OCI-LY7 (cell line): ENCODE measurements around the gene MYO9A. TPM values are rescaled to one million over a fixed set of nuclear protein-coding genes. Genes with fewer than 3 reads are reported as not detected.

Experiments used
- BruUV-seq: library from RNA; stranded (reverse); fragments of 400-500 nt; replicated peaks from 2 replicates; lab custom pipeline; 2021; lab: Mats Ljungman, UMichigan
- CTCF ChIA-PET: fragments of 300-600 bp; sonication (Branson Sonifier 250); formaldehyde crosslinking; loops from one replicate; lab custom pipeline; 2022; ENCODE audit warnings: antibody characterized with exemption; ENCODE audit not compliant: unreplicated experiment; lab: Charles Lee
- POLR2A ChIA-PET: fragments of 300-600 bp; sonication (Branson Sonifier 250); formaldehyde crosslinking; loops from one replicate; lab custom pipeline; 2022; ENCODE audit warnings: antibody characterized with exemption; lab: Charles Lee
- DNase-seq: peaks from one replicate; pipeline ENCODE4 v3.0.0-alpha.2; 2015; ENCODE audit warnings: low spot score
- H2AFZ ChIP-seq: fragments of 200-600 bp; sonication (generic), shearing (Covaris generic); 2 replicates; pipeline ENCODE4 v1.6.1; 2014; ENCODE audit warnings: mild to moderate bottlenecking, antibody characterized with exemption, low read length, moderate library complexity
- H3K27ac ChIP-seq: fragments of 200-600 bp; sonication (generic); 2 replicates; pipeline ENCODE4 v1.5.1; 2014; ENCODE audit warnings: mixed run types, low read depth, mild to moderate bottlenecking, moderate library complexity, low read length, inconsistent platforms; ENCODE audit not compliant: poor library complexity, severe bottlenecking
- H3K36me3 ChIP-seq: fragments of 200-600 bp; sonication (generic); 2 replicates; pipeline ENCODE4 v1.6.1; 2014; ENCODE audit warnings: mild to moderate bottlenecking, antibody characterized with exemption, low read length, moderate library complexity, mixed read lengths; ENCODE audit not compliant: insufficient read depth
- H3K4me1 ChIP-seq: fragments of 200-600 bp; sonication (generic); 2 replicates; pipeline ENCODE4 v1.5.1; 2014; ENCODE audit warnings: mild to moderate bottlenecking, low read length; ENCODE audit not compliant: insufficient read depth, poor library complexity, severe bottlenecking
- H3K4me2 ChIP-seq: fragments of 200-600 bp; sonication (generic); 2 replicates; pipeline ENCODE4 v1.6.1; 2014; ENCODE audit warnings: mild to moderate bottlenecking, low read length
- H3K4me3 ChIP-seq: fragments of 200-600 bp; sonication (generic); 2 replicates; pipeline ENCODE4 v1.5.1; 2014; ENCODE audit warnings: mild to moderate bottlenecking, low read depth, low read length; ENCODE audit not compliant: poor library complexity, severe bottlenecking
- H3K79me2 ChIP-seq: fragments of 200-600 bp; sonication (generic); 2 replicates; pipeline ENCODE4 v1.6.1; 2016; ENCODE audit warnings: low read depth, mild to moderate bottlenecking, low read length, moderate library complexity, mixed read lengths; ENCODE audit not compliant: insufficient read depth
- H3K9me2 ChIP-seq: fragments of 200-600 bp; sonication (generic); 2 replicates; pipeline ENCODE4 v1.6.1; 2016; ENCODE audit warnings: mild to moderate bottlenecking, low read length, mixed read lengths; ENCODE audit not compliant: insufficient read depth
- H3K9me3 ChIP-seq: fragments of 200-600 bp; sonication (generic); 2 replicates; pipeline ENCODE4 v1.6.1; 2014; ENCODE audit warnings: mild to moderate bottlenecking, mixed run types, low read length, mixed read lengths
- H4K20me1 ChIP-seq: fragments of 200-600 bp; sonication (generic); 2 replicates; pipeline ENCODE4 v1.6.1; 2014; ENCODE audit warnings: mild to moderate bottlenecking, antibody characterized with exemption, low read length, moderate library complexity, mixed read lengths; ENCODE audit not compliant: insufficient read depth
- EZH2phosphoT487 ChIP-seq: fragments of 200-600 bp; sonication (generic); IDR thresholded peaks from 2 replicates; pipeline ENCODE4 v1.6.1; 2018; ENCODE audit warnings: low read depth, borderline replicate concordance, mild to moderate bottlenecking, mixed run types, antibody characterized with exemption, low read length, moderate library complexity, mixed read lengths
- intact Hi-C: fragments of 100-400 bp; cut with micrococcal nuclease; formaldehyde crosslinking; loops from one replicate; pipeline ENCODE4 v1.10.0; 2022; ENCODE audit not compliant: unreplicated experiment
- total RNA-seq, 2 experiments: library from RNA; depleted of rRNA in 1 of 2; stranded (reverse); fragments of >200 nt in 1 of 2; shearing (Covaris generic) in 1 of 2; gene quantifications; 2 replicates each; pipeline ENCODE4 v1.2.3, GENCODE V29; 2014 to 2022
- TF ChIP-seq, protein P1 (sequence below): fragments of 200-600 bp; sonication (generic); conservative IDR thresholded peaks from 2 replicates; pipeline ENCODE4 v1.5.1; 2014; ENCODE audit warnings: mild to moderate bottlenecking, antibody characterized with exemption, low read length, moderate library complexity, mixed read lengths

MYO9A gene
- total RNA-seq, 2 experiments from 2014 or later: 26.4 to 125 TPM

- Histone ChIP-seq H3K4me2 (no peak within 1 kb of the TSS), H3K27ac (no peak within 1 kb of the TSS), H3K9me2 (no peaks in the 10 kb centered on the region), H3K9me3 (no peaks in the 10 kb centered on the region), H3K4me3 (no peak within 1 kb of the TSS), H3K36me3 (no peaks in the 10 kb centered on the region), H2AFZ (no peak within 1 kb of the TSS), H3K4me1 (no peaks in the 10 kb centered on the region), H3K79me2 (no peaks in the 10 kb centered on the region), H4K20me1 (no peaks in the 10 kb centered on the region)
- BruUV-seq: no TSS peak
- no peak for DNase-seq
- intact Hi-C loops: no loop called here
- TF ChIP-seq, protein P1, sequence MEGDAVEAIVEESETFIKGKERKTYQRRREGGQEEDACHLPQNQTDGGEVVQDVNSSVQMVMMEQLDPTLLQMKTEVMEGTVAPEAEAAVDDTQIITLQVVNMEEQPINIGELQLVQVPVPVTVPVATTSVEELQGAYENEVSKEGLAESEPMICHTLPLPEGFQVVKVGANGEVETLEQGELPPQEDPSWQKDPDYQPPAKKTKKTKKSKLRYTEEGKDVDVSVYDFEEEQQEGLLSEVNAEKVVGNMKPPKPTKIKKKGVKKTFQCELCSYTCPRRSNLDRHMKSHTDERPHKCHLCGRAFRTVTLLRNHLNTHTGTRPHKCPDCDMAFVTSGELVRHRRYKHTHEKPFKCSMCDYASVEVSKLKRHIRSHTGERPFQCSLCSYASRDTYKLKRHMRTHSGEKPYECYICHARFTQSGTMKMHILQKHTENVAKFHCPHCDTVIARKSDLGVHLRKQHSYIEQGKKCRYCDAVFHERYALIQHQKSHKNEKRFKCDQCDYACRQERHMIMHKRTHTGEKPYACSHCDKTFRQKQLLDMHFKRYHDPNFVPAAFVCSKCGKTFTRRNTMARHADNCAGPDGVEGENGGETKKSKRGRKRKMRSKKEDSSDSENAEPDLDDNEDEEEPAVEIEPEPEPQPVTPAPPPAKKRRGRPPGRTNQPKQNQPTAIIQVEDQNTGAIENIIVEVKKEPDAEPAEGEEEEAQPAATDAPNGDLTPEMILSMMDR: no peak
- TF ChIP-seq EZH2phosphoT487: no peak
- CTCF ChIA-PET: no interaction called here
- POLR2A ChIA-PET: no interaction called here
Measured at GRCh38 chr15:71810256-71811035, 307.5 kb downstream of the MYO9A start, which contains the start of gene NR2E3. TSS of gene NR2E3 (plus strand) at chr15:71810554. CDS start at chr15:71810744, 190 bp downstream.

- H2AFZ ChIP-seq: no peak overlapping the region
- no peaks in the 10 kb centered on the region for H4K20me1 ChIP-seq
- ChIA-PET POLR2A (no interaction called here), CTCF (no interaction called here)
- H3K79me2 ChIP-seq: no peaks in the 10 kb centered on the region
- no TSS peak for BruUV-seq
- no peak for DNase-seq
- no peak for TF ChIP-seq EZH2phosphoT487
- TF ChIP-seq, protein P1: no peak
- peaks cover 4% of the 10 kb centered on the region for H3K4me1 ChIP-seq
- H3K27ac ChIP-seq: no peak overlapping the region
- H3K4me2 ChIP-seq: no peak overlapping the region
- H3K9me3 ChIP-seq: no peaks in the 10 kb centered on the region
- H3K4me3 ChIP-seq: no peak overlapping the region
- no peaks in the 10 kb centered on the region for H3K36me3 ChIP-seq
- intact Hi-C loops: no loop called here
- no peaks in the 10 kb centered on the region for H3K9me2 ChIP-seq
Measured at GRCh38 chr15:71809346-71809745, 308.6 kb downstream of the MYO9A start.

GRCh38 chr15:71808311-71809020 is 309.5 kb downstream of the MYO9A start:
- peaks cover 7% of the 10 kb centered on the region for H3K4me1 ChIP-seq
- H3K79me2 ChIP-seq: no peaks in the 10 kb centered on the region
- intact Hi-C loops: no loop called here
- H3K27ac ChIP-seq: no peak overlapping the region
- H2AFZ ChIP-seq: no peak overlapping the region
- H3K4me2 ChIP-seq: no peak overlapping the region
- TF ChIP-seq, protein P1: no peak
- no peaks in the 10 kb centered on the region for H3K9me2 ChIP-seq
- H4K20me1 ChIP-seq: no peaks in the 10 kb centered on the region
- H3K9me3 ChIP-seq: no peaks in the 10 kb centered on the region
- BruUV-seq: no TSS peak
- POLR2A ChIA-PET: no interaction called here
- DNase-seq: no peak
- CTCF ChIA-PET: interaction anchor here (0.7 kb wide), 1 partner anchor 27 kb away, joined by 3 read pairs; no protein-coding TSS in a partner anchor
- no peaks in the 10 kb centered on the region for H3K36me3 ChIP-seq
- H3K4me3 ChIP-seq: no peak overlapping the region
